ENCODE measurements around the gene PRKAR1A.

The PRKAR1A gene

DNA sequence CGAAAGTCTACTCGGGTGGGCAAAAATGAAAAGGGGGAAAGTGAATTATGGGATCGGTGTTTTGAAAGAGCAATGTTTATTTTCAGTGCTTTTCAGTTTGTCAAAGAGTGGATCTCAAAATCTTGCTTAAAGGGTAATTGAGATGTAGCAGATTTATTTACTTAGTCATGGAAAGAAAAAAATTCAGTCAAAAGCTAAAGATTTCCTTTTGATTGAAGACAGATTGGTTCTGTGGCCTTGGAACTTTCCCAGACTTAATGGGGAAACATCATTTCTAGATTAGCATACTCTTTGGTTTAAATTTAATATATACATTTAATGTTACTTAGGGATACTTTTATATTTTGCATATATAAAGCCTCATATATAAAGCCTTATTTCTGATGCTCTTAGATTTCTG lies 20.6 kb downstream of the PRKAR1A start:
- no peak for DNase-seq (ENCODE audit: low read depth)
- TF ChIP-seq, protein P1, sequence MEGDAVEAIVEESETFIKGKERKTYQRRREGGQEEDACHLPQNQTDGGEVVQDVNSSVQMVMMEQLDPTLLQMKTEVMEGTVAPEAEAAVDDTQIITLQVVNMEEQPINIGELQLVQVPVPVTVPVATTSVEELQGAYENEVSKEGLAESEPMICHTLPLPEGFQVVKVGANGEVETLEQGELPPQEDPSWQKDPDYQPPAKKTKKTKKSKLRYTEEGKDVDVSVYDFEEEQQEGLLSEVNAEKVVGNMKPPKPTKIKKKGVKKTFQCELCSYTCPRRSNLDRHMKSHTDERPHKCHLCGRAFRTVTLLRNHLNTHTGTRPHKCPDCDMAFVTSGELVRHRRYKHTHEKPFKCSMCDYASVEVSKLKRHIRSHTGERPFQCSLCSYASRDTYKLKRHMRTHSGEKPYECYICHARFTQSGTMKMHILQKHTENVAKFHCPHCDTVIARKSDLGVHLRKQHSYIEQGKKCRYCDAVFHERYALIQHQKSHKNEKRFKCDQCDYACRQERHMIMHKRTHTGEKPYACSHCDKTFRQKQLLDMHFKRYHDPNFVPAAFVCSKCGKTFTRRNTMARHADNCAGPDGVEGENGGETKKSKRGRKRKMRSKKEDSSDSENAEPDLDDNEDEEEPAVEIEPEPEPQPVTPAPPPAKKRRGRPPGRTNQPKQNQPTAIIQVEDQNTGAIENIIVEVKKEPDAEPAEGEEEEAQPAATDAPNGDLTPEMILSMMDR (IDR thresholded peaks at IDR 0.05; ENCODE audit: low read length, missing control alignments), result no peak
- no peak overlapping the region for H3K4me3 ChIP-seq (replicated peaks; ENCODE audit: low read depth, low read length)

DNA sequence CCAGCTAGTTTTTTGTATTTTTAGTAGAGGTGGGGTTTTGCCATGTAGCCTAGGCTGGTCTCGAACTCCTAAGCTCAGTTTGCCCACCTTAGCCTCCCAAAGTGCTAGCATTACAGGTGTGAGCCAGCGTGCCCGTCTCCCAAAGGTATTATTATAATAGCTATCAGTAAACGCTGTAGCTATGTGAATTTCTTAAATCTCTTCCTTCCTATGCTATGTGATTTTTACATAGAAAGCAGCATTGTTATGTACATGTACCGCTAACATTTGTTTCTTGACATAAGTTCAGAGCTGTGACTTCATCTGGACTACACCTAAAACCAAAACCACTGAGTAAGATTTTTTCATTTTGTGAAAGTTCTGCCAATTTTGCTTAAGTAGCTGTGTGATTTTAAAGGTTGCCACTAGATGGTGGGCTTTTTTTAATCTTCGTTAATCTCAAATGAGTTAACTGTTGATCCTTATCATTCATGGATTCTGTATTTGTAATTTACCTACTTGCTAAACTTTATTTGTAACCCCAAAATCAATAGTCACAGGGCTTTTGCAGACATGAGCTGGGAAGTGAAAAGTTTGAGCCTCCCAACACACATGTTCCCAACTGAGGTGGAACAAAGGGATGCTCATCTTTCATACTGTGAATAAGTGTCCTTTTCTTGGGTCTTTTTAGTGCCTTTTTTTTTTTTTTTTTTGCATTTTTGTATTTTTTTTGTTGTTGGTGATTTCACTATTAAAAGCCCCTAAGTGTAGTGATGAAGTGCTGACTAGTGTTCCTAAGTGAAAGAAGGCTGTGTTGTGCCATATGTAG lies 21.9 kb downstream of the PRKAR1A start:
- TF ChIP-seq, protein P1 (IDR thresholded peaks at IDR 0.05; ENCODE audit: low read length, missing control alignments), result peak; percentile 27
- DNase-seq (ENCODE audit: low read depth), result peak; percentile 43
- H3K4me3 ChIP-seq (replicated peaks; ENCODE audit: low read depth, low read length), result no peak overlapping the region

DNA sequence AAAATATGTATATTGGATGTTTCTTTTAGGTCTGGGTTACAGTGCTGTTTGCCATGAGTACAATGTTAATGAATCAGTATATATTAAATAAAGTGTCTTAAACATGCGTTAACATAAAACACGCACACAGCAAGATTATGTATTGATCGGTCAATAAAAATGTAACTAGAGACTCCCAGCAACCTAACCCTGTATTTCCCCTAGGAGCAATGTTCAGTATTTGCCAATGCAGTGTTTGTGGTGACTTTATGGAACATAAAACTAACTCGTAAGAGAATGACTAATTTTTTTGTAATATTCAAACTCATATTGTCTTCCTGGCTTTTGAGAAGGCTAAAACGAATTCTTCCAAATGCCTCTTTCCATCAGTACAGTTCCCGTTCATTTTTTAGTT lies 22.5 kb downstream of the PRKAR1A start:
- TF ChIP-seq, protein P1 (IDR thresholded peaks at IDR 0.05; ENCODE audit: low read length, missing control alignments), result no peak
- no peak overlapping the region for H3K4me3 ChIP-seq (replicated peaks; ENCODE audit: low read depth, low read length)
- no peak for DNase-seq (ENCODE audit: low read depth)

DNA sequence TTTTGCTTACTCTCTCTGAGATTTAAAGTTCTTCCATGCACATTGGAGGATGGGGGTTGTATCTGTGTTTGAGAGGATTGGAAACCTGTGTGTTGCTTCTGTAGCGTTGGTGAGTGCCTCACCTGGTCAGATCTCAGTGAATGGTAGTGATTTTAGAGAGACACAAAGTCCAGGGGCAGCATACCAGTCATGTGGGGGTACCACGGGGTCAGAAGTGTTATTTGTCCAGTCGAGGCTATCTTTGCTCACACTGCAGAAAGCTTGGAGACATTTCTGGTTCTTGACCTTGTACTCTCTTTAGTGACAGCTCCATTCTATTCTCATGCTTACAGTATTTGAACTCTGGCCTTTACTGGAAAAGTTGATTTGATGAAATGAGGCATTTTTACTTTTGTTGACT lies 23.7 kb downstream of the PRKAR1A start:
- DNase-seq (ENCODE audit: low read depth), result no peak
- TF ChIP-seq, protein P1 (IDR thresholded peaks at IDR 0.05; ENCODE audit: low read length, missing control alignments), result no peak
- H3K4me3 ChIP-seq (replicated peaks; ENCODE audit: low read depth, low read length), result no peak overlapping the region

DNA sequence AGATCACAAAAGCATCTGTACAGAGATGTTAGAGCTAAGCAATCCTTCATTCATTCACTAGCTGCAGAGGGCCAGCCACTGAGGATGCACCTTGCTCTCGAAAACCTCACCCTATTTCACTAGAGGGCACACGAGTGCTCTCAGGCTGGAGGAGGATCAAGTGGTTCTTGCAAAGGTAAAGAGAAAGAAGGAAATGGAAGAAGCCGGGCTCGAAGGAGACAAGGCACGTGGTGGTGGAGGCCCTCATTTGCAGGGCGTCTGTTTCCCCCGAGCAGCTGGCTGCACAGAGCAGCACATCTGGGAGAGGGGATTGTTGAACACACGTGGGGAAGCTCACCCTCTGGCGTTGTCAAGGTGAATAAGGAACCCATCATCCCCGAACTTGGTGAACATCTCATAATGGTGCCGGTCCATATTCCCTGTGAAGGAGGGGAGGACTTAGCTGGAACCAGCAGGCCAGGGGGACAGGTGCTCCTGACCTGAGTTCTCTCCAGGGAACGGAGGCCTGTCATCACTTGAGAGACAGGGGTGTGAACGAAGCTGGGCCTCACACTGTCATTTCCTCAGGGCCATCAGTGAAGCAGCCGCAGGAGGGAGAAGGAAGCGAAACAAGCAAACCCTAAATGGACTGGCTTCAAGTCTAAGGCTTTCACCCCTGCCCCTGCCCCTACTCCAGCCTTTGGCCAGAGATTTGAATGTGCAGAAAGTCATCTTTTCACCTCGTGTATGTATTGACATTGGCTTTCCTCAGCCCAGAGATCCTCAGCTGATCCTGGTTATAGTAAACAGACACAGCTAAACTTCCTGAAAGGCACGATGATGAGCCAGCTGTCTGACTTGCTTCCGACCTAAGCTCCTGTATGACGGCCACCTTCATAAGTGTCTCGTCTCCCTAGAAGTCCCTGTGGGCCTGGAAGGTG lies 27.6 kb downstream of the PRKAR1A start:
- no peak overlapping the region for H3K4me3 ChIP-seq (replicated peaks; ENCODE audit: low read depth, low read length)
- peak; percentile 50 for DNase-seq (ENCODE audit: low read depth)
- TF ChIP-seq, protein P1 (IDR thresholded peaks at IDR 0.05; ENCODE audit: low read length, missing control alignments), result peak; percentile 43

DNA sequence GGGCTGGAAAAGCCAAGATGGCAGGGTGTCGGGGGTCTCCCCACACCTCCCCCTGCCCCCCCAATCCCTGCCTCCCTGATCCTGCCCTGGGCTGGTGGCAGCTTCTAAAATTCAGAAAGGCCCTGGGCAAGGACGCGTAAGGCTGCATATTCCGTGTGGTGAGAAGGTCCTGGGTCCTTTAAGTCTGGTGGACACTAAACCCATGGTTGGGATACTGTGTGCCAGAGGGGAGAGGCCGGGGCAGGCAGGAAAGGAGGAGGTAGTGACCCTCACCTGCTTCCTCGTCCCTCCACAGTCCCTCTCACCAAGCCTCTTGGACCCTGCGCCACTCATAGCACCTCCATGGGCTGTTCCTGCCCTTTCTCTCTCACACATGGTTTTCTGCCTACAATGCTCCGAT lies 28.8 kb downstream of the PRKAR1A start:
- no peak for DNase-seq (ENCODE audit: low read depth)
- TF ChIP-seq, protein P1 (IDR thresholded peaks at IDR 0.05; ENCODE audit: low read length, missing control alignments), result no peak
- no peak overlapping the region for H3K4me3 ChIP-seq (replicated peaks; ENCODE audit: low read depth, low read length)
